ENCODE data around the gene MME.
A peak's percentile ranks its signal among the peaks of the same experiment; 100 is the strongest.
"Not testable (repeated sequence)": the region's sequence is repeated elsewhere in the genome, so short reads cannot be mapped to it uniquely, and the experiment has no call there.

MME gene

DNA sequence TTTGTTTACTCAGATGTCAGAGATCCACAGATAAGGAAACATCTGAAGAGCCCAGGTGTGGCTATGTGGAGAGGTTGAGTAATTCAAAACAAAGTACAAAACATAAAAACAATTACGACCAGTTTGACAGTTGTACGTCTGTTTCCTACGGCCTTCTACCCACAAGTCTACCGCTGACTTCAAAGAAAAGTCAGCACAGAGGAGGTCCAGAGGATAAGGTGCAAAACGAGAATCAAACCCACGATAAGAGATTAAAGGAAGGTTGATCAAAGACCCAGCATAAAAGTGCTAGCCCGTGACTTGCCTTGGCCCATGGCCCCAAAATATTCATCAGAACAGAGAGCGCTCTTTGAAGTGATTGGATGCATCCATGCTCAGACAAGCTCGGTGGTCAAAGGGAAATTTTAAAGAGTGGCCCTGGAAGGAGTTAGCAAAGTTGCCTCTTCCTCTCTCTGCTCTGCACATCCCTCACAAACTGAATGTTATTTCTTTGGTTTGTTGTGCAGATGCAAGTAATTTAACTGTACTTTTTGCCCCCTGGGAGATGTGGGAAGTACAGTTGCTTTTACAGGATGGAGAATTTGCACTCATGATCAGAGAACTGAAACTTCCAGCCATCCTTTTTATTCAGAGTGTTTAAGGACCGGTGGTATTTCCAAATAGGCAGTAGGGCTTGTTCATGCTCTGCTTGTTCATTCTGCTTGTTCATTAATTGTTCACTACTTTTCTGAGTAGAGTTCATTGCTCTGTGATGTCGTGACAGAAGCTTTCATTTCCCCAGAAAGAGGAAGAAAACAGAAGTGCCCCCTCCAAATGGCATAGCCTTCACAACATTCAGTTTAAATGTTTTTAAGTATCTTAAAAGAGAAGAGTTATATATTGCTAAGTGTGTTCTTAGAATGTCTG lies 31.1 kb downstream of the MME start:
- no peaks in the 10 kb centered on the region for H3K27me3 ChIP-seq (ENCODE audit: insufficient read depth, poor library complexity, severe bottlenecking)
- no peak overlapping the region for H3K27ac ChIP-seq (ENCODE audit: poor library complexity, severe bottlenecking)
- H3K4me1 ChIP-seq (ENCODE audit: insufficient read depth, poor library complexity, severe bottlenecking): no peaks in the 10 kb centered on the region
- H3K9me3 ChIP-seq (ENCODE audit: severe bottlenecking): no peaks in the 10 kb centered on the region
- H3K36me3 ChIP-seq (ENCODE audit: low read depth): no peaks in the 10 kb centered on the region
- TF ChIP-seq, protein P1, sequence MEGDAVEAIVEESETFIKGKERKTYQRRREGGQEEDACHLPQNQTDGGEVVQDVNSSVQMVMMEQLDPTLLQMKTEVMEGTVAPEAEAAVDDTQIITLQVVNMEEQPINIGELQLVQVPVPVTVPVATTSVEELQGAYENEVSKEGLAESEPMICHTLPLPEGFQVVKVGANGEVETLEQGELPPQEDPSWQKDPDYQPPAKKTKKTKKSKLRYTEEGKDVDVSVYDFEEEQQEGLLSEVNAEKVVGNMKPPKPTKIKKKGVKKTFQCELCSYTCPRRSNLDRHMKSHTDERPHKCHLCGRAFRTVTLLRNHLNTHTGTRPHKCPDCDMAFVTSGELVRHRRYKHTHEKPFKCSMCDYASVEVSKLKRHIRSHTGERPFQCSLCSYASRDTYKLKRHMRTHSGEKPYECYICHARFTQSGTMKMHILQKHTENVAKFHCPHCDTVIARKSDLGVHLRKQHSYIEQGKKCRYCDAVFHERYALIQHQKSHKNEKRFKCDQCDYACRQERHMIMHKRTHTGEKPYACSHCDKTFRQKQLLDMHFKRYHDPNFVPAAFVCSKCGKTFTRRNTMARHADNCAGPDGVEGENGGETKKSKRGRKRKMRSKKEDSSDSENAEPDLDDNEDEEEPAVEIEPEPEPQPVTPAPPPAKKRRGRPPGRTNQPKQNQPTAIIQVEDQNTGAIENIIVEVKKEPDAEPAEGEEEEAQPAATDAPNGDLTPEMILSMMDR (IDR thresholded peaks at IDR 0.05; ENCODE audit: poor library complexity, severe bottlenecking): no peak
- DNase-seq (ENCODE audit: low spot score): no peak
- H3K4me3 ChIP-seq (ENCODE audit: severe bottlenecking): no peak overlapping the region
- no peak for ATAC-seq (ENCODE audit: low read depth)

DNA sequence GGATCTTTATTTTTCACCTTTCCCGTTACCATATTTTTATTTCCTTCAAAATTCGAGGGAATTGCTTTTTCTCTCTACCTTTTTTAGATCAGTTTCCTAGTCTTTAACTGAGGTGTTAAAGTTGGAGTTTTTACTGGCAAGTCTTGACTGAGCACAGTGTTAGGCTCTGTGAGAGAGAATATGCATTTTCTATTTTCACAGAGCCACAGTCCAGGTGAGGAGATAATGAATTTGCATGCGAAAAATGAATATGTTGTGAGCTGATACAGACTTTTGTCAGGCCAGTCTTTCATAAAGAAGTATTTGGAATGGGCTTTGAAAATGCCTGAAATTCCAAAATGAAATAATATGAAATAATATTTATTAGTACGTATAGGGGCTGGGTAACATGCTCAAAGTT lies 31.9 kb downstream of the MME start:
- TF ChIP-seq, protein P1 (IDR thresholded peaks at IDR 0.05; ENCODE audit: poor library complexity, severe bottlenecking): no peak
- H3K4me3 ChIP-seq (ENCODE audit: severe bottlenecking): no peak overlapping the region
- H3K27ac ChIP-seq (ENCODE audit: poor library complexity, severe bottlenecking): no peak overlapping the region
- ATAC-seq (ENCODE audit: low read depth): no peak
- H3K9me3 ChIP-seq (ENCODE audit: severe bottlenecking): no peaks in the 10 kb centered on the region
- H3K4me1 ChIP-seq (ENCODE audit: insufficient read depth, poor library complexity, severe bottlenecking): no peaks in the 10 kb centered on the region
- H3K27me3 ChIP-seq (ENCODE audit: insufficient read depth, poor library complexity, severe bottlenecking): no peaks in the 10 kb centered on the region
- H3K36me3 ChIP-seq (ENCODE audit: low read depth): no peaks in the 10 kb centered on the region
- DNase-seq (ENCODE audit: low spot score): no peak

DNA sequence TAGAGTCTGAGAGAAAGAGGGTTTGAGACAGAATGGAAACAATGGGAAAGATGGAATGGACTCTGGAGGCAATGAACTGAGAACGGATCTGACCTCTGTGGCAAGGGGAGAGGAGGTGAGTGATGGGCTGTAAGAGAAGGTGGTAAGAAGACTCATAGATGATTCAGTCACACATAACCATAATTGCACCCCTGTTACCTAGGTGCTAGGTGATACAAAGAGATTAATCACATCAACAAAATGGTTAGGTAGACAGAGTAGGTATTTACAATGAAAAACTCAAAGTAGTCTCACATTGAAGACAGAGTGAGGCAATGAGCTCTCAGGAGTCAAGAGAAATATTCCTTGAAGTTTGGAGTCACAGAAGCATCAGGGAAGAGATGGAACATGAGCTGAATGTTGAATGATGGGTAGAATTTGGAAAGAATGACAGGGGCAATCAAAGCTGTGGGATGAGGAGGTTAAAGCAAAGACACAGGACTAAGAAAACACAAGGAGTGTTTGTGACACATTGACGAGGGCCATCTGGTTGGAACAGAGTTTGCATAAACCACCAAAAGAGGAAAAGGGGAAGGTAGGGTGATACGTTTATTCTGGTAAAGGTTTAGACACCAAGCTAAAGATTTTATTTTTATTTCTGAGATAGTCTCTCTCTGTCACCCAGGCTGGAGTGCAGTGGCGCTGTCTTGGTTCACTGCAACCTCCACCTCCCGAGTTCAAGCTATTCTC lies 32.7 kb downstream of the MME start:
- Histone ChIP-seq H3K4me1 (ENCODE audit: insufficient read depth, poor library complexity, severe bottlenecking) (no peaks in the 10 kb centered on the region), H3K9me3 (ENCODE audit: severe bottlenecking) (no peaks in the 10 kb centered on the region), H3K4me3 (ENCODE audit: severe bottlenecking) (no peak overlapping the region), H3K27ac (ENCODE audit: poor library complexity, severe bottlenecking) (no peak overlapping the region), H3K36me3 (ENCODE audit: low read depth) (no peaks in the 10 kb centered on the region), H3K27me3 (ENCODE audit: insufficient read depth, poor library complexity, severe bottlenecking) (no peaks in the 10 kb centered on the region)
- DNase-seq (ENCODE audit: low spot score) (no peak), ATAC-seq (ENCODE audit: low read depth) (no peak; the same call in 2 of the 3 replicates)
- TF ChIP-seq, protein P1 (IDR thresholded peaks at IDR 0.05; ENCODE audit: poor library complexity, severe bottlenecking): no peak

DNA sequence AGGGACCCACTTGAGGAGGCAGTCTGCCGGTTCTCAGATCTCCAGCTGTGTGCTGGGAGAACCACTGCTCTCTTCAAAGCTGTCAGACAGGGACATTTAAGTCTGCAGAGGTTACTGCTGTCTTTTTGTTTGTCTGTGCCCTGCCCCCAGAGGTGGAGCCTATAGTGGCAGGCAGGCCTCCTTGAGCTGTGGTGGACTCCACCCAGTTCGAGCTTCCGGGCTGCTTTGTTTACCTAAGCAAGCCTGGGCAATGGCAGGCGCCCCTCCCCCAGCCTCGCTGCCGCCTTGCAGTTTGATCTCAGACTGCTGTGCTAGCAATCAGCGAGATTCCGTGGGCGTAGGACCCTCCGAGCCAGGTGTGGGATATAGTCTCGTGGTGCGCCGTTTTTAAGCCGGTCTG lies 44.6 kb downstream of the MME start:
- ATAC-seq (ENCODE audit: low read depth); DNase-seq (ENCODE audit: low spot score); H3K27me3 ChIP-seq (ENCODE audit: insufficient read depth, poor library complexity, severe bottlenecking); H3K36me3 ChIP-seq (ENCODE audit: low read depth); H3K4me1 ChIP-seq (ENCODE audit: insufficient read depth, poor library complexity, severe bottlenecking); H3K4me3 ChIP-seq (ENCODE audit: severe bottlenecking); H3K9me3 ChIP-seq (ENCODE audit: severe bottlenecking): not testable (repeated sequence)
- peak overlapping the region; percentile 55 for H3K27ac ChIP-seq (ENCODE audit: poor library complexity, severe bottlenecking)

DNA sequence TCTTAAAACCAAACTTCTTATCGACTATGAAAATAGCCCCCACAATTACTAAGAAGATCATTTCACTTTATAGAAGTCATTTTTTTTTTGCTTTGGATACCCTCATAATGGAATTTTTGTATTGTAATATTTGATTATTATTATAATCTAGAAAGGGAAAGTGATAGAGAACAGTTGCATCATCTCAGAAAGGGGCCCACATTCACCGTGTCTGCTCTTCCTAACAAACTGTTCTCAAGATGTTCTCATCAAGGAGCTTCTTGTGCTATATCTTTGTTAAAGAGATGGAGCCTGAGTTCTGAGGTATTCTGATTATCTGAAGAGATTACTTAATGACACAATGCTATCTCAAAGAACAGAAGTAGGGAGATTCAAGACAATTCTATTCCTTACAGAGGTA lies 49.3 kb downstream of the MME start:
- Histone ChIP-seq H3K27ac (ENCODE audit: poor library complexity, severe bottlenecking) (no peak overlapping the region), H3K4me1 (ENCODE audit: insufficient read depth, poor library complexity, severe bottlenecking) (peaks cover 23% of the 10 kb centered on the region), H3K9me3 (ENCODE audit: severe bottlenecking) (no peaks in the 10 kb centered on the region), H3K27me3 (ENCODE audit: insufficient read depth, poor library complexity, severe bottlenecking) (no peaks in the 10 kb centered on the region), H3K4me3 (ENCODE audit: severe bottlenecking) (no peak overlapping the region), H3K36me3 (ENCODE audit: low read depth) (0 out of 2 replicates have a peak, but pooled peaks cover 3% of the 10 kb centered on the region)
- TF ChIP-seq, protein P1 (IDR thresholded peaks at IDR 0.05; ENCODE audit: poor library complexity, severe bottlenecking): no peak
- no peak for DNase-seq (ENCODE audit: low spot score)
- ATAC-seq (ENCODE audit: low read depth): no peak
